Naive B cell (primary cell): Measurements from ENCODE around the gene DOCK4. TPM values are rescaled to one million over a fixed set of nuclear protein-coding genes. Genes with fewer than 3 reads are reported as not detected.

Source experiments
- ATAC-seq, 2 donors: fragments of 150-1000 bp; cut with Tn5 transposase; 2 replicates each; pipeline ENCODE4 v1.10.0; 2021; ENCODE audit warnings: low read depth in 2 of 2, mild to moderate bottlenecking in 2 of 2, moderate library complexity in 2 of 2
- DNase-seq: peaks from one replicate; pipeline ENCODE4 v3.0.0; 2022
- H3K27ac Mint-ChIP-seq, 6 donors: one replicate each; pipeline ENCODE4 v1.8.0; 2020 to 2022; ENCODE audit warnings: mild to moderate bottlenecking in 6 of 6, mixed read lengths in 6 of 6, moderate library complexity in 5 of 6, inconsistent platforms in 2 of 6
- H3K27me3 Mint-ChIP-seq, 3 donors: one replicate each; pipeline ENCODE4 v1.8.0; 2021 to 2022; ENCODE audit warnings: mixed read lengths in 3 of 3, mild to moderate bottlenecking in 1 of 3
- H3K36me3 Mint-ChIP-seq, 2 donors: one replicate each; pipeline ENCODE4 v1.8.0; 2020 to 2022; ENCODE audit warnings: mixed read lengths in 2 of 2, inconsistent platforms in 1 of 2, mild to moderate bottlenecking in 1 of 2
- H3K4me1 Mint-ChIP-seq, 3 donors: one replicate each; pipeline ENCODE4 v1.8.0; 2020 to 2022; ENCODE audit warnings: mixed read lengths in 3 of 3, inconsistent platforms in 1 of 3, mild to moderate bottlenecking in 1 of 3, moderate library complexity in 1 of 3
- H3K4me3 Mint-ChIP-seq, 8 donors: one replicate each; pipeline ENCODE4 v1.8.0; 2020 to 2022; ENCODE audit warnings: mild to moderate bottlenecking in 8 of 8, mixed read lengths in 8 of 8, moderate library complexity in 8 of 8, inconsistent platforms in 2 of 8
- H3K9me3 Mint-ChIP-seq, 7 donors: one replicate each; pipeline ENCODE4 v1.8.0; 2020 to 2022; ENCODE audit warnings: mixed read lengths in 7 of 7, mild to moderate bottlenecking in 5 of 7, inconsistent platforms in 2 of 7, moderate library complexity in 1 of 7
- polyA plus RNA-seq, 6 donors: library from polyadenylated mRNA; unstranded; fragments of 300-500 nt; fragmentation: Illumina TruSeq; gene quantifications; one replicate each; pipeline ENCODE4 v1.2.3, GENCODE V29; 2021; ENCODE audit warnings: low read depth in 6 of 6

Gene DOCK4
- polyA plus RNA-seq, 6 donors from 2014 or later = 0.16 to 0.55 (median 0.28) TPM; not detected in 3

GRCh38 chr7:112110175-112110574, 96.0 kb downstream of the DOCK4 start:
- DNase-seq (no peak), ATAC-seq (no peak)
- Mint-ChIP-seq H3K4me1 (peaks cover 0 to 3% (median 0%) of the 10 kb centered on the region in 3 donors), H3K27ac (no peak overlapping the region), H3K9me3 (peaks cover 0 to 2% (median 0%) of the 10 kb centered on the region in 7 donors), H3K4me3 (no peak overlapping the region), H3K36me3 (no peaks in the 10 kb centered on the region), H3K27me3 (peaks cover 0 to 5% (median under 1%) of the 10 kb centered on the region in 3 donors)

GRCh38 chr7:112108981-112109380, 97.2 kb downstream of the DOCK4 start:
- no peak overlapping the region for H3K27ac Mint-ChIP-seq
- H3K36me3 Mint-ChIP-seq = no peaks in the 10 kb centered on the region
- DNase-seq = no peak

GRCh38 chr7:112105584-112106530, 100.3 kb downstream of the DOCK4 start:
- Mint-ChIP-seq H3K9me3 (no peaks in the 10 kb centered on the region), H3K4me1 (peaks cover 0 to 3% (median 0%) of the 10 kb centered on the region in 3 donors), H3K36me3 (peaks cover 0 to 4% of the 10 kb centered on the region in 2 donors), H3K4me3 (no peak overlapping the region), H3K27me3 (peaks cover 0 to 6% (median 0%) of the 10 kb centered on the region in 3 donors), H3K27ac (peak overlapping the region in 1 of 6 donors; percentile 67)
- no peak for ATAC-seq
- DNase-seq = no peak

More at GRCh38 chr7:112108981-112109380, 97.2 kb downstream of the DOCK4 start:
- Mint-ChIP-seq H3K4me3 (no peak overlapping the region), H3K4me1 (peaks cover 0 to 3% (median 0%) of the 10 kb centered on the region in 3 donors), H3K27me3 (peaks cover 0 to 5% (median 0%) of the 10 kb centered on the region in 3 donors), H3K9me3 (peaks cover 0 to 1% (median 0%) of the 10 kb centered on the region in 7 donors)
- ATAC-seq = no peak

GRCh38 chr7:112104120-112104519, 102.1 kb downstream of the DOCK4 start:
- no peak overlapping the region for H3K27ac Mint-ChIP-seq

GRCh38 chr7:112103246-112103645, 103.0 kb downstream of the DOCK4 start:
- no peaks in the 10 kb centered on the region for H3K9me3 Mint-ChIP-seq

More at GRCh38 chr7:112104120-112104519, 102.1 kb downstream of the DOCK4 start:
- peaks cover 0 to 4% of the 10 kb centered on the region in 2 donors for H3K36me3 Mint-ChIP-seq
- ATAC-seq (no peak), DNase-seq (no peak)
- H3K4me3 Mint-ChIP-seq = no peak overlapping the region
- H3K27me3 Mint-ChIP-seq = peaks cover 0 to 9% (median 4%) of the 10 kb centered on the region in 3 donors
- no peaks in the 10 kb centered on the region for H3K9me3 Mint-ChIP-seq
- H3K4me1 Mint-ChIP-seq = peaks cover 0 to 3% (median 0%) of the 10 kb centered on the region in 3 donors

GRCh38 chr7:112101201-112101846, 104.9 kb downstream of the DOCK4 start:
- no peak for ATAC-seq
- Mint-ChIP-seq H3K36me3 (peaks cover 0 to 4% of the 10 kb centered on the region in 2 donors), H3K27ac (peak overlapping the region in 2 of 6 donors; percentile 18 to 27), H3K4me1 (peaks cover 0 to 3% (median 0%) of the 10 kb centered on the region in 3 donors), H3K27me3 (peaks cover 0 to 12% (median 4%) of the 10 kb centered on the region in 3 donors), H3K9me3 (no peaks in the 10 kb centered on the region), H3K4me3 (no peak overlapping the region)
- no peak for DNase-seq

More at GRCh38 chr7:112103246-112103645, 103.0 kb downstream of the DOCK4 start:
- Mint-ChIP-seq H3K27ac (no peak overlapping the region), H3K36me3 (peaks cover 0 to 4% of the 10 kb centered on the region in 2 donors), H3K4me3 (no peak overlapping the region), H3K4me1 (peaks cover 0 to 3% (median 0%) of the 10 kb centered on the region in 3 donors), H3K27me3 (peaks cover 0 to 9% (median 4%) of the 10 kb centered on the region in 3 donors)
- no peak for ATAC-seq
- DNase-seq = no peak

GRCh38 chr7:112097524-112097923, 108.7 kb downstream of the DOCK4 start:
- no peak overlapping the region for H3K4me3 Mint-ChIP-seq
- ATAC-seq = no peak
- peak overlapping the region in 1 of 6 donors; percentile 39 for H3K27ac Mint-ChIP-seq
- H3K4me1 Mint-ChIP-seq = no peaks in the 10 kb centered on the region
- H3K9me3 Mint-ChIP-seq = no peaks in the 10 kb centered on the region
- peaks cover 0 to 4% of the 10 kb centered on the region in 2 donors for H3K36me3 Mint-ChIP-seq
- peaks cover 0 to 12% (median 5%) of the 10 kb centered on the region in 3 donors for H3K27me3 Mint-ChIP-seq
- no peak for DNase-seq

- ATAC-seq = no peak
Measured at GRCh38 chr7:112093409-112093808, 112.8 kb downstream of the DOCK4 start.

GRCh38 chr7:112092709-112093395, 113.3 kb downstream of the DOCK4 start:
- Mint-ChIP-seq H3K36me3 (no peaks in the 10 kb centered on the region), H3K27ac (peak overlapping the region in 1 of 6 donors; percentile 5), H3K4me3 (no peak overlapping the region), H3K27me3 (peaks cover 5 to 14% (median 6%) of the 10 kb centered on the region in 3 donors), H3K9me3 (no peaks in the 10 kb centered on the region), H3K4me1 (no peaks in the 10 kb centered on the region)
- DNase-seq = no peak
- no peak for ATAC-seq

More at GRCh38 chr7:112093409-112093808, 112.8 kb downstream of the DOCK4 start:
- H3K27ac Mint-ChIP-seq = no peak overlapping the region
- DNase-seq = no peak
- H3K9me3 Mint-ChIP-seq = no peaks in the 10 kb centered on the region
- no peak overlapping the region for H3K4me3 Mint-ChIP-seq
- H3K4me1 Mint-ChIP-seq = no peaks in the 10 kb centered on the region
- no peaks in the 10 kb centered on the region for H3K36me3 Mint-ChIP-seq
- peaks cover 5 to 14% (median 8%) of the 10 kb centered on the region in 3 donors for H3K27me3 Mint-ChIP-seq

GRCh38 chr7:112092306-112092705, 113.9 kb downstream of the DOCK4 start:
- no peak for ATAC-seq

GRCh38 chr7:112091768-112092167, 114.4 kb downstream of the DOCK4 start:
- Mint-ChIP-seq H3K4me3 (no peak overlapping the region), H3K27ac (no peak overlapping the region)
- DNase-seq = no peak

More at GRCh38 chr7:112092306-112092705, 113.9 kb downstream of the DOCK4 start:
- Mint-ChIP-seq H3K27ac (peak overlapping the region in 1 of 6 donors; percentile 33), H3K36me3 (no peaks in the 10 kb centered on the region), H3K4me3 (no peak overlapping the region), H3K27me3 (peaks cover 4 to 14% (median 5%) of the 10 kb centered on the region in 3 donors), H3K9me3 (no peaks in the 10 kb centered on the region), H3K4me1 (no peaks in the 10 kb centered on the region)
- no peak for DNase-seq

GRCh38 chr7:112089551-112089950, 116.6 kb downstream of the DOCK4 start:
- no peak overlapping the region for H3K27ac Mint-ChIP-seq
- no peak overlapping the region for H3K4me3 Mint-ChIP-seq
- H3K36me3 Mint-ChIP-seq = no peaks in the 10 kb centered on the region
- no peaks in the 10 kb centered on the region for H3K9me3 Mint-ChIP-seq
- ATAC-seq = no peak
- peaks cover 4 to 14% (median 5%) of the 10 kb centered on the region in 3 donors for H3K27me3 Mint-ChIP-seq
- H3K4me1 Mint-ChIP-seq = peaks cover 0 to 6% (median 0%) of the 10 kb centered on the region in 3 donors
- DNase-seq = no peak

More at GRCh38 chr7:112091768-112092167, 114.4 kb downstream of the DOCK4 start:
- H3K4me1 Mint-ChIP-seq = no peaks in the 10 kb centered on the region
- ATAC-seq = no peak
- no peaks in the 10 kb centered on the region for H3K36me3 Mint-ChIP-seq
- H3K27me3 Mint-ChIP-seq = peaks cover 2 to 14% (median 5%) of the 10 kb centered on the region in 3 donors
- no peaks in the 10 kb centered on the region for H3K9me3 Mint-ChIP-seq
